ENCODE results near the gene MCL1. TPM values are rescaled to one million over a fixed set of nuclear protein-coding genes. Genes with fewer than 3 reads are reported as not detected.

MCL1 gene
- total and polyA plus RNA-seq, 10 of the 15 experiments (the other 5 are each of a cell fraction or from before 2014, with no cell fraction given), result 18.1 to 148 (median 86.4) TPM

DNA sequence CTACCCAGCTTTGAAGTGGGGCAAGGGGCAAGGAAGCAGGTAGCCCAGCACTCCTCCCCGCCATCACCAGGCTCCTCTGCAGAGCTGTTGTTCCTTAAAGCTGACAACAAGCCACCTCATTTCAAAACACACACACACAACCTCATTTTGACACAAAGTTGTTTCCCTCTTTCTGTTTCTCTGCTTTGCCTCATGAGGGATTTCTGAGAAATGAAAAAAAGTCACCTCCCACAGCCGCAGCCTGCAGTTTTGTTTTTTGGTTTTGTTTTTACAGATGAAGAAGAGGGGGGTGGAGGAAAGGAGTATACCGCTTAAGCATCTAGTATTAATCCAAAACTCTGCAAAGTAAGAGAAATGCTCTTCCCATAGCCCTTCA, 12.1 kb downstream of the MCL1 start (continued):
- TF ChIP-seq SUPT20H (IDR thresholded peaks at IDR 0.05; ENCODE audit: borderline replicate concordance, control insufficient read depth, low read depth, low read length) (no peak), TCF12 (IDR thresholded peaks at IDR 0.05; ENCODE audit: low read depth, low read length) (0 out of 2 replicates have a peak, but pooled peaks have one; percentile 42), CHD1 (IDR thresholded peaks at IDR 0.05; ENCODE audit: low read depth, low read length) (no peak), RAD21 (IDR thresholded peaks at IDR 0.05; ENCODE audit: insufficient read depth, low read depth, low read length) (peak; percentile 27; the same call in 1 of the 2 replicates), CREB1 (IDR thresholded peaks at IDR 0.05; ENCODE audit: low read depth) (no peak), ZNF384 (IDR thresholded peaks at IDR 0.05; ENCODE audit: borderline replicate concordance, low read depth, low read length) (peak; percentile 90), CHD2 (IDR thresholded peaks at IDR 0.05; ENCODE audit: borderline replicate concordance, low read depth, low read length) (no peak; the same call in 1 of the 2 replicates), SPI1 (IDR thresholded peaks at IDR 0.05; ENCODE audit: borderline replicate concordance, insufficient read depth, low read depth, low read length) (no peak; the same call in 1 of the 2 replicates), STAT3 (IDR thresholded peaks at IDR 0.05; ENCODE audit: low read depth, low read length) (peak; percentile 82; the same call in 1 of the 2 replicates), BMI1 (IDR thresholded peaks at IDR 0.05; ENCODE audit: borderline replicate concordance) (no peak), NR2C1 (IDR thresholded peaks at IDR 0.05) (no peak), WRNIP1 (IDR thresholded peaks at IDR 0.05; ENCODE audit: borderline replicate concordance, low read depth, low read length) (no peak), KLF5 (IDR thresholded peaks at IDR 0.05; ENCODE audit: partially characterized antibody) (peak; percentile 89), IKZF1 (conservative IDR thresholded peaks at IDR 0.05) (peak; percentile 86; the same call in 1 of the 2 replicates)
- TF ChIP-seq, protein P1, sequence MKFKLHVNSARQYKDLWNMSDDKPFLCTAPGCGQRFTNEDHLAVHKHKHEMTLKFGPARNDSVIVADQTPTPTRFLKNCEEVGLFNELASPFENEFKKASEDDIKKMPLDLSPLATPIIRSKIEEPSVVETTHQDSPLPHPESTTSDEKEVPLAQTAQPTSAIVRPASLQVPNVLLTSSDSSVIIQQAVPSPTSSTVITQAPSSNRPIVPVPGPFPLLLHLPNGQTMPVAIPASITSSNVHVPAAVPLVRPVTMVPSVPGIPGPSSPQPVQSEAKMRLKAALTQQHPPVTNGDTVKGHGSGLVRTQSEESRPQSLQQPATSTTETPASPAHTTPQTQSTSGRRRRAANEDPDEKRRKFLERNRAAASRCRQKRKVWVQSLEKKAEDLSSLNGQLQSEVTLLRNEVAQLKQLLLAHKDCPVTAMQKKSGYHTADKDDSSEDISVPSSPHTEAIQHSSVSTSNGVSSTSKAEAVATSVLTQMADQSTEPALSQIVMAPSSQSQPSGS (IDR thresholded peaks at IDR 0.05; ENCODE audit: low read length), result no peak
- TF ChIP-seq, protein P2, sequence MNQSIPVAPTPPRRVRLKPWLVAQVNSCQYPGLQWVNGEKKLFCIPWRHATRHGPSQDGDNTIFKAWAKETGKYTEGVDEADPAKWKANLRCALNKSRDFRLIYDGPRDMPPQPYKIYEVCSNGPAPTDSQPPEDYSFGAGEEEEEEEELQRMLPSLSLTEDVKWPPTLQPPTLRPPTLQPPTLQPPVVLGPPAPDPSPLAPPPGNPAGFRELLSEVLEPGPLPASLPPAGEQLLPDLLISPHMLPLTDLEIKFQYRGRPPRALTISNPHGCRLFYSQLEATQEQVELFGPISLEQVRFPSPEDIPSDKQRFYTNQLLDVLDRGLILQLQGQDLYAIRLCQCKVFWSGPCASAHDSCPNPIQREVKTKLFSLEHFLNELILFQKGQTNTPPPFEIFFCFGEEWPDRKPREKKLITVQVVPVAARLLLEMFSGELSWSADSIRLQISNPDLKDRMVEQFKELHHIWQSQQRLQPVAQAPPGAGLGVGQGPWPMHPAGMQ (IDR thresholded peaks at IDR 0.05; ENCODE audit: borderline replicate concordance), result no peak
- TF ChIP-seq, protein P3, sequence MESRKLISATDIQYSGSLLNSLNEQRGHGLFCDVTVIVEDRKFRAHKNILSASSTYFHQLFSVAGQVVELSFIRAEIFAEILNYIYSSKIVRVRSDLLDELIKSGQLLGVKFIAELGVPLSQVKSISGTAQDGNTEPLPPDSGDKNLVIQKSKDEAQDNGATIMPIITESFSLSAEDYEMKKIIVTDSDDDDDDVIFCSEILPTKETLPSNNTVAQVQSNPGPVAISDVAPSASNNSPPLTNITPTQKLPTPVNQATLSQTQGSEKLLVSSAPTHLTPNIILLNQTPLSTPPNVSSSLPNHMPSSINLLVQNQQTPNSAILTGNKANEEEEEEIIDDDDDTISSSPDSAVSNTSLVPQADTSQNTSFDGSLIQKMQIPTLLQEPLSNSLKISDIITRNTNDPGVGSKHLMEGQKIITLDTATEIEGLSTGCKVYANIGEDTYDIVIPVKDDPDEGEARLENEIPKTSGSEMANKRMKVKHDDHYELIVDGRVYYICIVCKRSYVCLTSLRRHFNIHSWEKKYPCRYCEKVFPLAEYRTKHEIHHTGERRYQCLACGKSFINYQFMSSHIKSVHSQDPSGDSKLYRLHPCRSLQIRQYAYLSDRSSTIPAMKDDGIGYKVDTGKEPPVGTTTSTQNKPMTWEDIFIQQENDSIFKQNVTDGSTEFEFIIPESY (IDR thresholded peaks at IDR 0.05), result no peak
- TF ChIP-seq, protein P4, sequence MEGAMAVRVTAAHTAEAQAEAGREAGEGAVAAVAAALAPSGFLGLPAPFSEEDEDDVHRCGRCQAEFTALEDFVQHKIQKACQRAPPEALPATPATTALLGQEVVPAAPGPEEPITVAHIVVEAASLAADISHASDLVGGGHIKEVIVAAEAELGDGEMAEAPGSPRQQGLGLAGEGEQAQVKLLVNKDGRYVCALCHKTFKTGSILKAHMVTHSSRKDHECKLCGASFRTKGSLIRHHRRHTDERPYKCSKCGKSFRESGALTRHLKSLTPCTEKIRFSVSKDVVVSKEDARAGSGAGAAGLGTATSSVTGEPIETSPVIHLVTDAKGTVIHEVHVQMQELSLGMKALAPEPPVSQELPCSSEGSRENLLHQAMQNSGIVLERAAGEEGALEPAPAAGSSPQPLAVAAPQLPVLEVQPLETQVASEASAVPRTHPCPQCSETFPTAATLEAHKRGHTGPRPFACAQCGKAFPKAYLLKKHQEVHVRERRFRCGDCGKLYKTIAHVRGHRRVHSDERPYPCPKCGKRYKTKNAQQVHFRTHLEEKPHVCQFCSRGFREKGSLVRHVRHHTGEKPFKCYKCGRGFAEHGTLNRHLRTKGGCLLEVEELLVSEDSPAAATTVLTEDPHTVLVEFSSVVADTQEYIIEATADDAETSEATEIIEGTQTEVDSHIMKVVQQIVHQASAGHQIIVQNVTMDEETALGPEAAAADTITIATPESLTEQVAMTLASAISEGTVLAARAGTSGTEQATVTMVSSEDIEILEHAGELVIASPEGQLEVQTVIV (IDR thresholded peaks at IDR 0.05; ENCODE audit: borderline replicate concordance, partially characterized antibody), result no peak
